A673 (cell line): ENCODE results near the gene HMX1. TPM values are rescaled to one million over a fixed set of nuclear protein-coding genes. Genes with fewer than 3 reads are reported as not detected.

Experiments used
- BruUV-seq: library from RNA; stranded (reverse); fragments of 400-500 nt; replicated peaks from 2 replicates; lab custom pipeline; 2021; lab: Mats Ljungman, UMichigan
- CTCF ChIA-PET: fragments of 300-600 bp; sonication (Branson Sonifier 250); formaldehyde crosslinking; loops from one replicate; lab custom pipeline; 2022; ENCODE audit warnings: antibody characterized with exemption; lab: Charles Lee
- POLR2A ChIA-PET: fragments of 300-600 bp; sonication (Branson Sonifier 250); formaldehyde crosslinking; loops from one replicate; lab custom pipeline; 2022; ENCODE audit warnings: antibody characterized with exemption; ENCODE audit not compliant: low non-redundant PET; lab: Charles Lee
- DNase-seq: peaks from one replicate; pipeline ENCODE4 v3.0.0-alpha.2; 2015; ENCODE audit warnings: low spot score
- H3K27ac ChIP-seq: fragments of 200-600 bp; sonication (generic); 2 replicates; pipeline ENCODE4 v1.5.1; 2016; ENCODE audit warnings: mixed run types, low read depth, mild to moderate bottlenecking, mixed read lengths, antibody characterized with exemption, low read length; ENCODE audit not compliant: poor library complexity, severe bottlenecking
- H3K27me3 ChIP-seq: fragments of 200-600 bp; sonication (generic); replicated peaks from 2 replicates; pipeline ENCODE4 v1.6.1; 2017; ENCODE audit warnings: mixed run types, low read depth, mild to moderate bottlenecking, mixed read lengths, antibody characterized with exemption, low read length; ENCODE audit not compliant: insufficient read depth, poor library complexity
- H3K36me3 ChIP-seq: fragments of 200-600 bp; sonication (generic); 2 replicates; pipeline ENCODE4 v1.6.1; 2016; ENCODE audit warnings: mixed run types, mild to moderate bottlenecking, mixed read lengths, antibody characterized with exemption, low read length; ENCODE audit not compliant: insufficient read depth, poor library complexity, severe bottlenecking
- H3K4me1 ChIP-seq: fragments of 200-600 bp; sonication (generic); 2 replicates; pipeline ENCODE4 v1.6.1; 2017; ENCODE audit warnings: mixed run types, mild to moderate bottlenecking, mixed read lengths, antibody characterized with exemption, low read length; ENCODE audit not compliant: insufficient read depth, poor library complexity, severe bottlenecking
- H3K4me3 ChIP-seq: fragments of 200-600 bp; sonication (generic); 2 replicates; pipeline ENCODE4 v1.5.1; 2016; ENCODE audit warnings: low read depth, mixed run types, mild to moderate bottlenecking, mixed read lengths, low read length; ENCODE audit not compliant: poor library complexity, severe bottlenecking
- H3K9me3 ChIP-seq: fragments of 200-600 bp; sonication (generic); 2 replicates; pipeline ENCODE4 v1.6.1; 2016; ENCODE audit warnings: mixed run types, low read depth, mild to moderate bottlenecking, mixed read lengths, antibody characterized with exemption, low read length; ENCODE audit not compliant: poor library complexity, severe bottlenecking
- EZH2 ChIP-seq: fragments of 200-600 bp; sonication (generic); IDR thresholded peaks from 2 replicates; pipeline ENCODE4 v1.6.1; 2017; ENCODE audit warnings: borderline replicate concordance, low read depth, mild to moderate bottlenecking, mixed read lengths, antibody characterized with exemption, low read length; ENCODE audit not compliant: poor library complexity, severe bottlenecking
- intact Hi-C: fragments of 100-400 bp; cut with micrococcal nuclease; formaldehyde crosslinking; loops from one replicate; pipeline ENCODE4 v1.10.0; 2022; ENCODE audit not compliant: unreplicated experiment
- total RNA-seq: library from RNA; stranded (reverse); gene quantifications from 2 replicates; pipeline ENCODE4 v1.2.3, GENCODE V29; 2021
- TF ChIP-seq, protein P1 (sequence below): fragments of 300-800, 200-600 bp; sonication (generic); conservative IDR thresholded peaks from 2 replicates; pipeline ENCODE4 v1.5.1; 2017; ENCODE audit warnings: low read depth, mild to moderate bottlenecking, antibody characterized with exemption, low read length, moderate library complexity, mixed read lengths

Gene HMX1
- total RNA-seq, 1 experiment from 2014 or later: 0.26 TPM

DNA sequence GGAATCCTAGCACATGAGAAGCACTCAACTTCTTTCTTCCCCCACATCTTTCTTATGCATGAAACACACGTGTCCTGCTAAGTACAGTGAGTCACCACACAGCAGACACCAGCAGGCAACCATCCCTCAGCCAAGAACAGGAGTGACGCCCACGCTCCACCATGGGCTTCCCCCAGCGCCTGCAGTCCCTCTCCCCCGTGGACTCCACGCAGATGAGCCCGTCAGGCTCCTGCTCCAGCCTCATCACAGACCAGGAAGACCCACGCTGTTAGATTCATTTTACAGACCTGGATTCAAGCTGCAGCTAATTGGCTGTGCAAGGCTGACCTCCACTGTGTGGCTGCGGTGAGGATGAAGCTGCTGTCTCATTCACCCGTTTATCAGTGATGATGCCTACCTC, 16.7 kb downstream of the HMX1 start:
- no peak for TF ChIP-seq EZH2
- POLR2A ChIA-PET: no interaction called here
- H3K36me3 ChIP-seq: no peaks in the 10 kb centered on the region
- no peak overlapping the region for H3K4me3 ChIP-seq
- peak; percentile 41 for DNase-seq
- CTCF ChIA-PET: no interaction called here
- no peak overlapping the region for H3K27ac ChIP-seq
- peaks cover 60% of the 10 kb centered on the region for H3K27me3 ChIP-seq
- intact Hi-C loops: no loop called here
- BruUV-seq: no TSS peak
- no peaks in the 10 kb centered on the region for H3K9me3 ChIP-seq
- no peaks in the 10 kb centered on the region for H3K4me1 ChIP-seq

DNA sequence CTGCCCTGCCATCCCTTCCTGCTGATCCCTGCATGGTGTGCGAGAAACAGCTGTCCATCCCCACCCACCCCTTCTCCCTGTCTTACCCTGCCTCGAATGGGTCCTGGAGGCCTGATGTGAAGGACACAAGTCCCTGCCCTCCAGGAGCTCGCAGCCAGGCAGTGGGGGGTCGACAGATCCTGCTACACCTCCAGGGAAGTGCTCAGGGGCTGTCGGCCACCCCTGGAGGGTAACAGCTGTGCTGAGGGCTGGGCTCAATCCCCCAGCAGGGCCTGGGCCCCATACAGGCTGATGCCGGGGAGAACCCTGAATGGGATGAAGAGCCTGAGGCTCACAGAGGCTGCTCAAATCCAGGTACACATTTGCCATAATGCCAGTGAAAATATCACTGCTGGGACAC, 17.6 kb downstream of the HMX1 start:
- no TSS peak for BruUV-seq
- Histone ChIP-seq H3K4me1 (no peaks in the 10 kb centered on the region), H3K4me3 (no peak overlapping the region), H3K27ac (no peak overlapping the region), H3K9me3 (no peaks in the 10 kb centered on the region), H3K36me3 (no peaks in the 10 kb centered on the region), H3K27me3 (peaks cover 55% of the 10 kb centered on the region)
- CTCF ChIA-PET: interaction anchor here (0.6 kb wide), 1 partner anchor 165 kb away, joined by 5 read pairs; no protein-coding TSS in a partner anchor
- intact Hi-C loops: no loop called here
- no peak for DNase-seq
- POLR2A ChIA-PET: no interaction called here
- no peak for TF ChIP-seq EZH2
- TF ChIP-seq, protein P1, sequence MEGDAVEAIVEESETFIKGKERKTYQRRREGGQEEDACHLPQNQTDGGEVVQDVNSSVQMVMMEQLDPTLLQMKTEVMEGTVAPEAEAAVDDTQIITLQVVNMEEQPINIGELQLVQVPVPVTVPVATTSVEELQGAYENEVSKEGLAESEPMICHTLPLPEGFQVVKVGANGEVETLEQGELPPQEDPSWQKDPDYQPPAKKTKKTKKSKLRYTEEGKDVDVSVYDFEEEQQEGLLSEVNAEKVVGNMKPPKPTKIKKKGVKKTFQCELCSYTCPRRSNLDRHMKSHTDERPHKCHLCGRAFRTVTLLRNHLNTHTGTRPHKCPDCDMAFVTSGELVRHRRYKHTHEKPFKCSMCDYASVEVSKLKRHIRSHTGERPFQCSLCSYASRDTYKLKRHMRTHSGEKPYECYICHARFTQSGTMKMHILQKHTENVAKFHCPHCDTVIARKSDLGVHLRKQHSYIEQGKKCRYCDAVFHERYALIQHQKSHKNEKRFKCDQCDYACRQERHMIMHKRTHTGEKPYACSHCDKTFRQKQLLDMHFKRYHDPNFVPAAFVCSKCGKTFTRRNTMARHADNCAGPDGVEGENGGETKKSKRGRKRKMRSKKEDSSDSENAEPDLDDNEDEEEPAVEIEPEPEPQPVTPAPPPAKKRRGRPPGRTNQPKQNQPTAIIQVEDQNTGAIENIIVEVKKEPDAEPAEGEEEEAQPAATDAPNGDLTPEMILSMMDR: no peak

DNA sequence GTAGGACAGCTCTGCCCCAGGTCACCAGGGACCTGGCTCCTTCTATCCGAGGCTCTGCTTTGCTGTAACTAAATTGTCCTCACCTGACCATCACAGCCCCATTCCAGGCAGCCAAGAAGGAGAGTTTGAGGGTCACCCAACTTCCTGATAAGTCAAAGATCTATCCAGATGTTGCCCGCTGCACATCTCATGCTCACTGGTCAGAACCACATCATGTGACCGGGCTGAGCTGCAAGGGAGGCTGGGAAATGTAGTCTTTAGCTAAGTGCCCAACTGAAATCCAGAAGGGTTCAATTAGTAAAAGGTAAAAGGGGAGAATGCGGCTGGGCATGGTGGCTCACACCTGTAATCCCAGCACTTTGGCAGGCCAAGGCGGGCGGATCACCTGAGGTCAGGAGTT, 18.4 kb downstream of the HMX1 start:
- H3K27ac ChIP-seq: no peak overlapping the region
- no peaks in the 10 kb centered on the region for H3K36me3 ChIP-seq
- H3K9me3 ChIP-seq: no peaks in the 10 kb centered on the region
- intact Hi-C loops: no loop called here
- H3K4me1 ChIP-seq: no peaks in the 10 kb centered on the region
- BruUV-seq: no TSS peak
- ChIA-PET POLR2A (no interaction called here), CTCF (no interaction called here)
- DNase-seq: no peak
- peaks cover 50% of the 10 kb centered on the region for H3K27me3 ChIP-seq
- TF ChIP-seq EZH2: no peak
- TF ChIP-seq, protein P1: no peak
- no peak overlapping the region for H3K4me3 ChIP-seq

DNA sequence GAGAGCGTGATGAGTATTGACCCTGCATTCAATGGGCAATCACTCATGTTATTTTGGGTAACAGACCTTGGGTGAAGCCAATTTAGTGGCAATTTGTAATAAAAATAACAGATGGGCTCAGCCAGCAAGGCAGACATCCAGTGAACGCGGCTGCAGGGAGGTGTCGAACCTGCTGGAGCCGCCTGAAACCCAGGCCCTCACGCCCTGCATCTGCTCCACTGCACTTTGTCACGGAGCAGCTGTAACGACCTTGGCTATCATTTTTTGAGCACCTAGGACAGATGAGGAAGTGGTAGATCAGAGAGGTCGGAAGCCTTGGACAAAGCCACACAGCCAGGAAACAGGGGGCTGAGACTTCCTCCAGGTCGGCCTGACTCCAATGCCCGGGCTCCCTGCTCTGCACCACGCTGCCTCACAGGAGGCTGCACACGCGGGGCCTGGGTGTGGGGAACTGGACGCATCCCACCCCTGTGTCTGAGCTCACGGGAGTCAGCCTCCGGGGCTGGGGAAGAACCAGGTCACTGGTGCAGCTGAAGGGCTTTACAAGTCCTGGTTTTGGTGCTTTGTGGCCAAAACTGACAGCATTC, 19.4 kb downstream of the HMX1 start:
- Histone ChIP-seq H3K9me3 (no peaks in the 10 kb centered on the region), H3K27ac (no peak overlapping the region), H3K27me3 (peaks cover 40% of the 10 kb centered on the region), H3K4me1 (no peaks in the 10 kb centered on the region), H3K36me3 (no peaks in the 10 kb centered on the region), H3K4me3 (no peak overlapping the region)
- no peak for DNase-seq
- BruUV-seq: no TSS peak
- TF ChIP-seq, protein P1: no peak
- no peak for TF ChIP-seq EZH2
- ChIA-PET CTCF (no interaction called here), POLR2A (no interaction called here)
- intact Hi-C loops: no loop called here
